ENCODE data around the gene NDUFAB1. TPM values are rescaled to one million over a fixed set of nuclear protein-coding genes. Genes with fewer than 3 reads are reported as not detected.

Gene NDUFAB1
- total RNA-seq, 2 donors from 2014 or later, result 27.0 to 30.8 TPM

Other genes starting within 250 kb of the NDUFAB1 start
- 10 to 100 TPM; 16.9 to 17.1 TPM for gene COG7, start 143.1 kb downstream of the NDUFAB1 start, total RNA-seq
- gene GGA2, start 85.8 kb downstream of the NDUFAB1 start, total RNA-seq, result 100 to 1,000 TPM; 116 to 117 TPM
- 10 to 100 TPM; 10.0 to 13.0 TPM for gene EARS2, start 39.0 kb downstream of the NDUFAB1 start, total RNA-seq
- 10 to 100 TPM; 37.9 to 43.3 TPM for gene UBFD1, start 38.6 kb downstream of the NDUFAB1 start, total RNA-seq
- gene PALB2, start 45.0 kb upstream of the NDUFAB1 start, total RNA-seq, result 1 to 10 TPM; 8.2 to 8.7 TPM
- gene DCTN5, start 45.1 kb upstream of the NDUFAB1 start, total RNA-seq, result 10 to 100 TPM; 44.5 to 65.0 TPM
- gene PLK1, start 82.6 kb upstream of the NDUFAB1 start, total RNA-seq, result 1 to 10 TPM in 1 of 2 donors, under 1 TPM in 1; 0.60 to 1.7 TPM
- gene ERN2, start 116.9 kb upstream of the NDUFAB1 start, total RNA-seq, result not detected
- not detected for gene CHP2, start 158.7 kb upstream of the NDUFAB1 start, total RNA-seq
- 100 to 1,000 TPM; 122 to 137 TPM for gene PRKCB, start 239.7 kb upstream of the NDUFAB1 start, total RNA-seq

Measured in T-helper 17 cell (primary cell).